H9 (cell line): ENCODE measurements around the gene NKRF. TPM values are rescaled to one million over a fixed set of nuclear protein-coding genes. Genes with fewer than 3 reads are reported as not detected.

Experiments
- DNase-seq: peaks from one replicate; pipeline ENCODE4 v3.0.0-alpha.2; 2017
- H2AFZ ChIP-seq: one replicate; pipeline ENCODE4 v1.6.1; 2013; ENCODE audit warnings: mild to moderate bottlenecking, low read length, control low read depth, moderate library complexity
- H2AK5ac ChIP-seq: 2 replicates; pipeline ENCODE4 v1.6.1; 2013; ENCODE audit warnings: low read length, control low read depth, mixed read lengths; ENCODE audit not compliant: insufficient read length
- H2BK120ac ChIP-seq: one replicate; pipeline ENCODE4 v1.6.1; 2013; ENCODE audit warnings: low read depth, mild to moderate bottlenecking, low read length, control low read depth, inconsistent platforms; ENCODE audit not compliant: poor library complexity, severe bottlenecking
- H2BK12ac ChIP-seq: 2 replicates; pipeline ENCODE4 v1.6.1; 2013; ENCODE audit warnings: low read length, control low read depth, mixed read lengths, low read depth; ENCODE audit not compliant: insufficient read length
- H2BK15ac ChIP-seq: 2 replicates; pipeline ENCODE4 v1.6.1; 2013; ENCODE audit warnings: low read depth, low read length, control low read depth
- H2BK20ac ChIP-seq: one replicate; pipeline ENCODE4 v1.6.1; 2013; ENCODE audit warnings: low read depth, mild to moderate bottlenecking, low read length, control low read depth, inconsistent platforms; ENCODE audit not compliant: poor library complexity, severe bottlenecking
- H2BK5ac ChIP-seq: 2 replicates; pipeline ENCODE4 v1.6.1; 2013; ENCODE audit warnings: low read length, control low read depth, mixed read lengths; ENCODE audit not compliant: insufficient read length
- H3K14ac ChIP-seq: 2 replicates; pipeline ENCODE4 v1.6.1; 2013; ENCODE audit warnings: low read length, control low read depth; ENCODE audit not compliant: insufficient read depth
- H3K18ac ChIP-seq: 2 replicates; pipeline ENCODE4 v1.6.1; 2013; ENCODE audit warnings: low read depth, mild to moderate bottlenecking, mixed read lengths, low read length, control low read depth; ENCODE audit not compliant: insufficient read length
- H3K23ac ChIP-seq: 2 replicates; pipeline ENCODE4 v1.6.1; 2013; ENCODE audit warnings: low read length, control low read depth, mixed read lengths, low read depth; ENCODE audit not compliant: insufficient read length
- H3K23me2 ChIP-seq: 2 replicates; pipeline ENCODE4 v1.6.1; 2013; ENCODE audit warnings: low read depth, mild to moderate bottlenecking, mixed read lengths, low read length, control low read depth; ENCODE audit not compliant: insufficient read length, poor library complexity, severe bottlenecking
- H3K27ac ChIP-seq: 2 replicates; pipeline ENCODE4 v1.5.1; 2013; ENCODE audit warnings: low read length, control low read depth, mixed read lengths, low read depth; ENCODE audit not compliant: insufficient read length
- H3K27me3 ChIP-seq: 2 replicates; pipeline ENCODE4 v1.6.1; 2013; ENCODE audit warnings: low read length, control low read depth, inconsistent platforms; ENCODE audit not compliant: insufficient read depth
- H3K4ac ChIP-seq: 2 replicates; pipeline ENCODE4 v1.6.1; 2013; ENCODE audit warnings: low read depth, mild to moderate bottlenecking, control low read depth, inconsistent platforms, low read length, moderate library complexity
- H3K4me1 ChIP-seq: 2 replicates; pipeline ENCODE4 v1.6.1; 2013; ENCODE audit warnings: low read length, control low read depth, inconsistent platforms; ENCODE audit not compliant: insufficient read depth
- H3K4me2 ChIP-seq: 2 replicates; pipeline ENCODE4 v1.6.1; 2013; ENCODE audit warnings: low read length, control low read depth, mixed read lengths; ENCODE audit not compliant: insufficient read length, insufficient read depth
- H3K56ac ChIP-seq: 2 replicates; pipeline ENCODE4 v1.6.1; 2013; ENCODE audit warnings: low read depth, mild to moderate bottlenecking, mixed read lengths, low read length, control low read depth; ENCODE audit not compliant: insufficient read length
- H3K79me1 ChIP-seq: 2 replicates; pipeline ENCODE4 v1.6.1; 2013; ENCODE audit warnings: low read depth, mild to moderate bottlenecking, moderate library complexity, low read length, control low read depth, inconsistent platforms; ENCODE audit not compliant: insufficient read depth, poor library complexity, severe bottlenecking
- H3K79me2 ChIP-seq: 2 replicates; pipeline ENCODE4 v1.6.1; 2013; ENCODE audit warnings: low read length, control low read depth, inconsistent platforms; ENCODE audit not compliant: insufficient read depth
- H3K9ac ChIP-seq: 2 replicates; pipeline ENCODE4 v1.6.1; 2013; ENCODE audit warnings: low read length, control low read depth, mixed read lengths; ENCODE audit not compliant: insufficient read length; ENCODE audit errors: extremely low read depth
- H3K9me3 ChIP-seq: one replicate; pipeline ENCODE4 v1.6.1; 2013; ENCODE audit warnings: low read depth, low read length, inconsistent platforms; ENCODE audit not compliant: control insufficient read depth
- H3T11ph ChIP-seq: one replicate; pipeline ENCODE4 v1.6.1; 2013; ENCODE audit warnings: mild to moderate bottlenecking, low read length, control low read depth, inconsistent platforms
- H4K20me1 ChIP-seq: one replicate; pipeline ENCODE4 v1.6.1; 2013; ENCODE audit not compliant: control insufficient read depth, insufficient read length, insufficient read depth
- H4K5ac ChIP-seq: 2 replicates; pipeline ENCODE4 v1.6.1; 2013; ENCODE audit warnings: low read depth, mild to moderate bottlenecking, mixed read lengths, low read length, control low read depth; ENCODE audit not compliant: insufficient read length
- H4K8ac ChIP-seq: replicated peaks from 2 replicates; pipeline ENCODE4 v1.6.1; 2013; ENCODE audit warnings: low read length, control low read depth, mixed read lengths, low read depth; ENCODE audit not compliant: insufficient read length
- H4K91ac ChIP-seq: 2 replicates; pipeline ENCODE4 v1.6.1; 2013; ENCODE audit warnings: low read depth, mild to moderate bottlenecking, moderate library complexity, mixed read lengths, low read length, control low read depth; ENCODE audit not compliant: insufficient read length
- H3K27ac Mint-ChIP-seq, 3 experiments: 2 replicates in 2 of 3; 3 replicates in 1 of 3; pipeline ENCODE4 v1.8.0; 2020 to 2021; ENCODE audit warnings: mixed read lengths in 3 of 3, mild to moderate bottlenecking in 1 of 3, moderate library complexity in 1 of 3
- H3K27me3 Mint-ChIP-seq: 2 replicates; pipeline ENCODE4 v1.8.0; 2021; ENCODE audit warnings: low read depth, mild to moderate bottlenecking, moderate library complexity, mixed read lengths
- H3K36me3 Mint-ChIP-seq, 3 experiments: 2 replicates in 2 of 3; 3 replicates in 1 of 3; pipeline ENCODE4 v1.8.0; 2020 to 2021; ENCODE audit warnings: low read depth in 3 of 3, mixed read lengths in 3 of 3; ENCODE audit not compliant: insufficient read depth in 1 of 3
- H3K4me1 Mint-ChIP-seq, 2 experiments: 2 replicates each; pipeline ENCODE4 v1.8.0; 2020; ENCODE audit warnings: mixed read lengths in 2 of 2
- H3K4me3 Mint-ChIP-seq, 2 experiments: 2 replicates in 1 of 2; 3 replicates in 1 of 2; pipeline ENCODE4 v1.8.0; 2020 to 2021; ENCODE audit warnings: mild to moderate bottlenecking in 2 of 2, mixed read lengths in 2 of 2, moderate library complexity in 1 of 2
- H3K9me3 Mint-ChIP-seq, 2 experiments: 2 replicates in 1 of 2; 3 replicates in 1 of 2; pipeline ENCODE4 v1.8.0; 2020; ENCODE audit warnings: mild to moderate bottlenecking in 2 of 2, mixed read lengths in 2 of 2, moderate library complexity in 1 of 2
- CTCF ChIP-seq: fragments of 200-600 bp; sonication (generic); conservative IDR thresholded peaks from 3 replicates; pipeline ENCODE4 v1.8.0; 2021; ENCODE audit warnings: antibody characterized with exemption, mild to moderate bottlenecking
- total RNA-seq: library from RNA; stranded (reverse); gene quantifications from 2 replicates; pipeline ENCODE4 v1.2.1, GENCODE V29; 2021

The NKRF gene
- total RNA-seq, 1 experiment from 2014 or later: 15.1 TPM

GRCh38 chrX:119579414-119579813, 26.8 kb downstream of the NKRF start:
- Histone ChIP-seq H3K79me2 (no peaks in the 10 kb centered on the region), H3K9ac (no peak overlapping the region), H2AK5ac (no peak overlapping the region), H3K56ac (no peak overlapping the region), H3K27ac (no peak overlapping the region), H3K4me1 (no peaks in the 10 kb centered on the region), H2BK20ac (no peak overlapping the region), H3K23ac (no peak overlapping the region), H3K18ac (no peak overlapping the region), H3K27me3 (no peaks in the 10 kb centered on the region), H4K91ac (no peak overlapping the region), H2BK15ac (no peak overlapping the region), H4K20me1 (no peaks in the 10 kb centered on the region), H3K23me2 (peaks cover 3% of the 10 kb centered on the region), H3K9me3 (peaks cover 10% of the 10 kb centered on the region), H3K4me2 (no peak overlapping the region), H3K4ac (no peak overlapping the region), H2BK12ac (no peak overlapping the region), H2BK5ac (no peak overlapping the region), H3K14ac (no peak overlapping the region), H3K79me1 (no peaks in the 10 kb centered on the region), H2BK120ac (no peak overlapping the region), H2AFZ (no peak overlapping the region), H4K5ac (no peak overlapping the region), H3T11ph (no peak overlapping the region), H4K8ac (no peak overlapping the region)
- Mint-ChIP-seq H3K27ac (no peak overlapping the region), H3K4me3 (no peak overlapping the region), H3K9me3 (peaks cover 36 to 42% of the 10 kb centered on the region in 2 experiments), H3K4me1 (no peaks in the 10 kb centered on the region), H3K36me3 (peaks cover 0 to 20% (median 15%) of the 10 kb centered on the region in 3 experiments; a peak in 4 of 7 replicates), H3K27me3 (no peaks in the 10 kb centered on the region)
- DNase-seq: no peak
- TF ChIP-seq CTCF: no peak
